Stimulated activated CD8-positive, alpha-beta memory T cell treated with anti-CD3 and anti-CD28 coated beads, Interleukin-7, amount 100 ng/mL, for 24 hours (primary cell): ENCODE data around the gene ST8SIA6.
"Not testable (repeated sequence)": the region's sequence is repeated elsewhere in the genome, so short reads cannot be mapped to it uniquely, and the experiment has no call there.

Source experiments
- DNase-seq: peaks from one replicate; pipeline ENCODE4 v3.0.0-alpha.2; 2020; ENCODE audit warnings: low read depth

ST8SIA6 gene

GRCh38 chr10:17454161-17455014 lies at the start of gene ST8SIA6:
Gene ST8SIA6, minus strand, starts transcription at chr10:17454595. Its CDS starts 340 bp downstream, at chr10:17454255.
- no peak for DNase-seq

GRCh38 chr10:17503795-17504194 lies 49.4 kb upstream of the ST8SIA6 start:
- DNase-seq: no peak

GRCh38 chr10:17502814-17503213 lies 48.4 kb upstream of the ST8SIA6 start:
- no peak for DNase-seq

GRCh38 chr10:17499014-17499413 lies 44.6 kb upstream of the ST8SIA6 start:
- DNase-seq: not testable (repeated sequence)

- DNase-seq: no peak
Measured at GRCh38 chr10:17497446-17498030, 43.1 kb upstream of the ST8SIA6 start.

- DNase-seq: no peak
Measured at GRCh38 chr10:17494626-17495260, 40.3 kb upstream of the ST8SIA6 start.

GRCh38 chr10:17488848-17489247 lies 34.5 kb upstream of the ST8SIA6 start:
- no peak for DNase-seq

GRCh38 chr10:17483079-17483478 lies 28.7 kb upstream of the ST8SIA6 start:
- DNase-seq: no peak

GRCh38 chr10:17479822-17480221 lies 25.4 kb upstream of the ST8SIA6 start:
- no peak for DNase-seq

- no peak for DNase-seq
Measured at GRCh38 chr10:17479015-17479615, 24.7 kb upstream of the ST8SIA6 start.

- no peak for DNase-seq
Measured at GRCh38 chr10:17476073-17476472, 21.7 kb upstream of the ST8SIA6 start.

- DNase-seq: no peak
Measured at GRCh38 chr10:17475661-17476060, 21.3 kb upstream of the ST8SIA6 start.

GRCh38 chr10:17474595-17475323 lies 20.4 kb upstream of the ST8SIA6 start:
- DNase-seq: no peak

GRCh38 chr10:17473228-17473950 lies 19.0 kb upstream of the ST8SIA6 start:
- DNase-seq: no peak

GRCh38 chr10:17472481-17473227 lies 18.3 kb upstream of the ST8SIA6 start:
- no peak for DNase-seq

- no peak for DNase-seq
Measured at GRCh38 chr10:17470246-17470645, 15.9 kb upstream of the ST8SIA6 start.

GRCh38 chr10:17465328-17466125 lies 11.1 kb upstream of the ST8SIA6 start:
- no peak for DNase-seq

- DNase-seq: no peak
Measured at GRCh38 chr10:17464545-17464944, 10.2 kb upstream of the ST8SIA6 start.

- no peak for DNase-seq
Measured at GRCh38 chr10:17460756-17461155, 6.4 kb upstream of the ST8SIA6 start.

- DNase-seq: no peak
Measured at GRCh38 chr10:17457083-17457482, 2.7 kb upstream of the ST8SIA6 start.
